ENCODE data around the gene DUSP8.
A peak's percentile ranks its signal among the peaks of the same experiment; 100 is the strongest.
"Not testable (repeated sequence)": the region's sequence is repeated elsewhere in the genome, so short reads cannot be mapped to it uniquely, and the experiment has no call there.

Gene DUSP8, protein sequence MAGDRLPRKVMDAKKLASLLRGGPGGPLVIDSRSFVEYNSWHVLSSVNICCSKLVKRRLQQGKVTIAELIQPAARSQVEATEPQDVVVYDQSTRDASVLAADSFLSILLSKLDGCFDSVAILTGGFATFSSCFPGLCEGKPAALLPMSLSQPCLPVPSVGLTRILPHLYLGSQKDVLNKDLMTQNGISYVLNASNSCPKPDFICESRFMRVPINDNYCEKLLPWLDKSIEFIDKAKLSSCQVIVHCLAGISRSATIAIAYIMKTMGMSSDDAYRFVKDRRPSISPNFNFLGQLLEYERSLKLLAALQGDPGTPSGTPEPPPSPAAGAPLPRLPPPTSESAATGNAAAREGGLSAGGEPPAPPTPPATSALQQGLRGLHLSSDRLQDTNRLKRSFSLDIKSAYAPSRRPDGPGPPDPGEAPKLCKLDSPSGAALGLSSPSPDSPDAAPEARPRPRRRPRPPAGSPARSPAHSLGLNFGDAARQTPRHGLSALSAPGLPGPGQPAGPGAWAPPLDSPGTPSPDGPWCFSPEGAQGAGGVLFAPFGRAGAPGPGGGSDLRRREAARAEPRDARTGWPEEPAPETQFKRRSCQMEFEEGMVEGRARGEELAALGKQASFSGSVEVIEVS

DNA sequence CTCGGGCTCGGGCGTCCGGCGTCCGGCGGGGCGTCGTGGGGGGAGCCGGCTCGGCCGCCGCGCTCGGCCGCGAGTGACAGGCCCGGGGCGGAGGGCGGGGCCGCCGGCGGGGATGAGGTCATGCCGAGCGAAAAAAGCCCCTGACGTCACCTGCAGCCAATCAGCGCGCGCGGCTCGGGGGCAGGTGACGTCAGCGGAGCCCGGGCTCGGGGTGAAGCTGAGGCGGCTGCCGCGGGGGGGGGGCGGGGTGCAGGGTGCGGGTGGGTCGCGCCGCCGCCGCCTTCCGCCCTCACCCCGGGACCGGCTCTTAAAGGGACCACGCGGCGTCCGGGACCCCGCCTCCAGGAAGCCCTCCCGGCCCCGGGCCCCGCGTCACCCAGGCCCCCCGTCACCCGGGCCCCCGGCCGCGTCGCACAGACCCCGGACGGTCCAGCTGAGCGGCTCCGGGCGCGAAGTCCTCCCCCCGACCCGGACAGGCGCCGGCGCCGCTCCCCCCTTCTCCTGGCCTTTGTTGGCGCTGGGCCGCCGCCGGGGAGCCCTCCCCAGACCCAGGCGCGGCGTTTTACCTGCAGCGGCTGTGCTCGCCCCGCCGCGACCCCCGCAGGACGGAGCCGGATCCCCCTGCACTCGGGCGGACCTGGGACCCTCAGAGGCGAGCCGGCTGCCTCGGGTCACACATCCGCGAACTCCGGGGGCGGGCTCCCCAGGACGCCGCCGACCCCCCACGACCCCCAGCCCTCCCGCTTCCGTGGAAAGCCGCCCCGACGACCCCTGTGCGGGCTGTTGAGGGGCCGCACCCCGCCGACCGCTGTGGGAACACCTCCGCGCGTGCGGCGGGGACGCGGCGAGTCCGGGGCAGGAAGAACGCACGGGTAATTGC lies at the start of gene DUSP8:
Gene DUSP8, minus strand, starts transcription at position 75 of the 880 bp plus-strand sequence. CDS start 6,445 bp downstream, outside the sequence.
- DNase-seq = peak; percentile 97

DNA sequence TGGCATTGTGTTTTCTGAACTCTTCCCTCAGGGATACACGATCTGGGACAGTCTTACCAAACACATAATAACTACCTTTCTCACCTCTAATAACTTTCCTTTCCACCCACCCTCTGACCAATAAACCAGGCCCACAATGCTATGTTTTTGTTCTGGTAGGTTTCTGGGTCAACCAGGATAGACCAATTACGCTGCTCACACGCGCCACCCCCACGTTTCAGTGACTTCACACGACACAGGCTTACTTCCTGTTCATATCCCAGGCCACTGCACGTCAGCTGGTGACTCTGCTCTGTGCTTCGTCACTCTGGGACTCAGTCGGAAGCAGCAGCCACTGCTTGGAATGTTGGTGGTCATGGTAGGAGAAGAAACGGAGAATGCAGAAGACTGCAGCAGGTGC lies 47.4 kb upstream of the DUSP8 start:
- DNase-seq = no peak

- no peak for DNase-seq
These were observed 46.2 kb upstream of the DUSP8 start for GRCh38 chr11:1618231-1618630.

GRCh38 chr11:1608363-1608762 lies 36.3 kb upstream of the DUSP8 start, which contains the start of gene KRTAP5-3:
Gene KRTAP5-3 (minus strand): TSS chr11:1608463. CDS start chr11:1608385, 78 bp downstream.
- no peak for DNase-seq

GRCh38 chr11:1607901-1608300 lies 35.8 kb upstream of the DUSP8 start:
- not testable (repeated sequence) for DNase-seq

- DNase-seq = not testable (repeated sequence)
These were observed 35.2 kb upstream of the DUSP8 start for GRCh38 chr11:1607156-1607845.

DNA sequence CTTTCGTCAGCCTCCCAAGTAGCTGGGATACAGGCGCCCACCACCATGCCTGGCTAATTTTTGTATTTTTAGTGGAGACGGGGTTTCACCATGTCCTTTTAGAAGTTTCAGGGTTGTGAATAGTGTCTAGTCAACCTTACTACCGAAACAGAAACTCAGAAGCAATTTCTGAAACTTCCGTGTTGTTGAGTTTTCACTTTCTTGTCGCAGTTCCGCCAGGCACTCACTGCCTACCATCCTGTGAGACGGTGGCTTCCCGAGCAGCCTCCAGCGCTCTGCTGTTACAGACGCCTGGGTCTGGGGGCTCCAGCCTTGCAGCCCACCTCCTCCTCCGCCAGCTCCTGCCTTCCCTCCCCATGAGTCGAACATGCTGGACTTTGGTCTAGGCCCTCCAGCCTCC lies 33.9 kb upstream of the DUSP8 start:
- DNase-seq = not testable (repeated sequence)

DNA sequence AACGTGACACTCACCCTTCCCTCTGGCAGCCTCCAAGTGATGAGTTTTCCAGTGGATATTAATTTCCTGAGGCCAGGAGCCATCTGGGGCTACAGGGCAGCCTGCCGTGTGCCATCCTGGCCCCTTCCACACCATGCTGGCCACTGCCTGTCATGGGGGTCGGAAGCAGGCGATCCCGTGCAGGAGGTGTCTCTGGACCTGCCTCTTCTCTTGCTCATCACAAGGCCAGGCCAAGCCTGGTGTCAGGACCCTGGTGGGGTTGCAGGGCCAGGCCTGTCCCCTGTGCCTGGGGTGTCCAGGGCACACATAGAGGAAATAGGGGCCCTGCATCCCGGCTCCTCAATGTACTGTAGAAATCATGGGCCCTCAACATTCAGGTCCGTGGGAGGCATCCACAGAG lies 32.6 kb upstream of the DUSP8 start:
- DNase-seq = no peak

DNA sequence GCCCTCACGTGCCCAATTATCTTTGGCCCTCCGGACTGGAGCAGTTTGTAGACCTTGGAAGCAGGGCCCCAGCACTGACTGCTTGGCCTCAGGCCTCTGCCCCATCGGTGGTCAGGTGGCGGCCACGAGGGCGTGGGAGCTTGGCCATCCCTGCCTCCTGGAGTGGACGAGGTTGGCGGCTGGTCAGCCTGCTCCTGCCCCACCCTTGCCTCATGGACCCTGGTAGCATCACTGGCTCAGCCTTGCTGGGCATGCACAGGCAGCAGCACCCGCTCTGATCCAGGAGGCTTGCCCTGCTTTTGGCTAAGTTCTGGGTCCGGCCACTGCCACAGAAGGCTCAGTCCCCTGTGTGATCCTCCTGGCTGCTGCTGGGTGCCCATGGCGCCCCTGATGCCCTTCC lies 32.1 kb upstream of the DUSP8 start:
- no peak for DNase-seq

DNA sequence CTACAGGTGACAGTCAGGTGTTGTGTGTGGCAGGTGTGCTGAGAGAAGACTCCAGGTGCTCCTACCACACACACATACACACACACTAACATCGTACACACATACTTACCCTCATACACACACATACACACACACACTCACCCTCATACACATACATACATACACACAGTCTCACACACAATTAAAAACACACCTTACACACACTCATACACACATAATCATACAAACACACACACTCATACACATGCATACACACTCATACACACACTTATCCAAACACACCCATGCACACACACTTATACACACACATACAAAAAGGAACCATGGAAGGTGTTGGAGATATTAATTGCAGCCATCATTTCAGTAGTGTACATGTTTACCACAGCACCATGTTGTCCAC lies 31.6 kb upstream of the DUSP8 start:
- DNase-seq = no peak

GRCh38 chr11:1601663-1602062 lies 29.6 kb upstream of the DUSP8 start:
- DNase-seq = not testable (repeated sequence)

DNA sequence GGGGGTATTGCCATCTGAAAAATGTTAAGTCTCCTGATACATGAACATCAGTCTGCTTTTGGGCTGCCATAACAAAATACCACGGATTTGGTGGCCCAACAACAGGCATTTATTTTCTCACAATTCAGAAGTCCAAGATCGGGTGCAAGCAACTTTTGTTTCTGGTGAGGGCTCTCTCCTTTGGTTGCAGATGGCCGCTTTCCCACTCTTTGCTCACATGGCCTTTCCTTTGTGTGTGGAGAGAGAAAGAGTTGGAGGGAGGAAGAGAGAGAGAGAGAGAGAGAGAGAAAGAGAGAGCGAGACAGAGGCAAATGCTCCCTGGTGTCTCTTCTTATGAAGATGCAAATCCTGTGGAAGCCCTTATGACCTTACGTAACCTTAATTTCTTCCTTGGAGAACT lies 28.6 kb upstream of the DUSP8 start:
- no peak for DNase-seq

DNA sequence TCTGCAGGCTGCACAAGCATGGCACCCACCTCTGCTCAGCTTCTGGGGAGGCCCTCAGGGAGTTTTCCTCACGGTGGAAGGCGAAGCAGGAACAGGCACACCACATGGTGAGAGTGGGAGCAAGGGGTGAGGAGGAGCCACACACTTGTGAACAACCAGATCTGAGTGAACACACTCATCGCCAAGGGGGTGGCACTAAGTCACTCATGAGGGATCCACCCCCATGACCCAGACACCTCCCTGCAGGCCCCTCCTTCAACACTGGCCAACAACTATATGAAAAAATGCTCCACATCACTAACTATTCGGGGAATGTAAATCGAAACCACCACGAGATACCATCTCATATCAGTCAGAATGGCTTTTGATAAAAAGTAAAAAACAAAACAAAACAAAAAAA lies 26.7 kb upstream of the DUSP8 start:
- no peak for DNase-seq

GRCh38 chr11:1598406-1598805 lies 26.3 kb upstream of the DUSP8 start:
- DNase-seq = not testable (repeated sequence)

DNA sequence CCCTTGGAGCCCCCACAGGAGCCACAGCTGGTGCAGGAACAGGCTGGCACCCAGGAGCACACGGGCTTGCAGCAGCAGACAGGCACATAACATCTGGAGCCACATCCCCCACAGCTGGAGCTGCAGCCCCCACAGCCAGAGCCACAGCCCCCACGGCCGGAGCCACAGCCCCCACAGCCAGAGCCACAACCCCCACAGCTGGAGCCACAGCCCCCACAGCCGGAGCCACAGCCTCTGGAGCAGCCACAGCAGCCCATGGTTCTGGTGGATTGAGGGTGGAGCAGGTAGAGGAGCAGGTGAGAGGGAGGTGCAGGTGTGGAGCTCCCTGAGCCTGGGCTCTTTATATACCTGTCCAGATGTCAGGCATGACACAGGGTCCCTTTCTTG lies 25.9 kb upstream of the DUSP8 start, which contains the start of gene KRTAP5-2:
Gene KRTAP5-2, minus strand, starts transcription at position 301 of the 387 bp plus-strand sequence. Its CDS starts 44 bp downstream, at position 257.
- no peak for DNase-seq

DNA sequence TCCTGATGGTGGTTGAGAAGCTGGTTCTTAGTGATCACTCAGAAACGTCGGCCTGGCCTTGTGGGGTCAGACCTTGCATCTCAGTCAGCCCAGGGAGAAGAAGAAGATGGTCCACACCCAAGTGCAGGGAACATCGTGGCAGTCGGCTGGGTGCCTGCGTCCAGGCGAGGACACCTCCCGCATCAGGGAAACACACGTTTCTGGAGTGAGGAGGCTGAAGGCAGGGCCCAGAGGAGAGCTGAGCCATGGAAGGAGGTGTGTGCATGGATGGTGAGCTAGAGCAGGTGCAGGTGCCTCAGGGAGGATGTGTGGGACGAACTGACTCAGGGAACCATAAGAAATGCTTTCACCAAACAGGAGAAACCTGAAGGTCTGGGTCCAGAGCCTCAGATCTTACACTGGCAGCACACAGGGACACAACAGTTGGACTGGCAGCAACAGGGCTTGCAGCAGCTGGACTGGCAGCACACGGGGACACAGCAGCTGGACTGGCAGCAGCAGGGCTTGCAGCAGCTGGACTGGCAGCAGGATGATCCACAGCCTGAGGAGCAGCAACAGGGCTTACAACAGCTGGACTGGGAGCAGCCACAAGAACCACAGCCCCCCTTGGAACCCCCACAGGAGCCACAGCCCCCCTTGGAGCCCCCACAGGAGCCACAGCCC lies 25.4 kb upstream of the DUSP8 start:
- DNase-seq = no peak

DNA sequence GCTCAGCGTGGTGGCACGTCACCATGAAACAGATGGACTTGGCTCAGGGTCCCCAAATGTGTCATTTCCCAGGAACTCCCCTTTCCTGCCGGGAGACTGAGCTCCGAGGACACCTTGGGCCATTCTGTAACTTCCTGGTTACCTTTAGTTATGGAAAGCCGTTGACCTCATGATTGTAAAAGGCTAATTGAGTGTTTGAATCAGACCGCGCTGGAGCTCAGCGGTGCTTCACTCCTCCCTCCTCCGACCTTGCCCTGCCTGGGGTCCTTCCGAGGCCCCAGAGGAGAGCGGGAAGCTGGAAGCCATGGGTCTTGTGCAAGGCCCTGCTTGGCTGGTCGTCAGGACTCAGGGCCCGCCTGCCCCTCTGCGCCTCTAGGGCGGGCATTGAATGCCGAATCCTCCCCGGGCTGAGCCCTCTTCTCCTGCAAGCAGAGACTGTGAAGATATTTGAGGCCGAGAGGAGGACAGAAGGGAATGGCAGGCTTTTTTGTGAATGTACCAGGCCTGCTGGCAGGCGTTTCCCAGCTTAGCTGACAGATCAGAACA lies 24.6 kb upstream of the DUSP8 start:
- not testable (repeated sequence) for DNase-seq

GRCh38 chr11:1595994-1596575 lies 24.0 kb upstream of the DUSP8 start:
- not testable (repeated sequence) for DNase-seq

GRCh38 chr11:1592628-1593027 lies 20.6 kb upstream of the DUSP8 start:
- DNase-seq = no peak

- DNase-seq = no peak
These were observed 17.9 kb upstream of the DUSP8 start for GRCh38 chr11:1589996-1590395.
